ENCODE results near the gene C3. TPM values are rescaled to one million over a fixed set of nuclear protein-coding genes. Genes with fewer than 3 reads are reported as not detected.
"Not testable (repeated sequence)": the region's sequence is repeated elsewhere in the genome, so short reads cannot be mapped to it uniquely, and the experiment has no call there.

C3 gene
- total RNA-seq, 6 experiments from 2014 or later, result 0.82 to 1.5 (median 1.2) TPM

DNA sequence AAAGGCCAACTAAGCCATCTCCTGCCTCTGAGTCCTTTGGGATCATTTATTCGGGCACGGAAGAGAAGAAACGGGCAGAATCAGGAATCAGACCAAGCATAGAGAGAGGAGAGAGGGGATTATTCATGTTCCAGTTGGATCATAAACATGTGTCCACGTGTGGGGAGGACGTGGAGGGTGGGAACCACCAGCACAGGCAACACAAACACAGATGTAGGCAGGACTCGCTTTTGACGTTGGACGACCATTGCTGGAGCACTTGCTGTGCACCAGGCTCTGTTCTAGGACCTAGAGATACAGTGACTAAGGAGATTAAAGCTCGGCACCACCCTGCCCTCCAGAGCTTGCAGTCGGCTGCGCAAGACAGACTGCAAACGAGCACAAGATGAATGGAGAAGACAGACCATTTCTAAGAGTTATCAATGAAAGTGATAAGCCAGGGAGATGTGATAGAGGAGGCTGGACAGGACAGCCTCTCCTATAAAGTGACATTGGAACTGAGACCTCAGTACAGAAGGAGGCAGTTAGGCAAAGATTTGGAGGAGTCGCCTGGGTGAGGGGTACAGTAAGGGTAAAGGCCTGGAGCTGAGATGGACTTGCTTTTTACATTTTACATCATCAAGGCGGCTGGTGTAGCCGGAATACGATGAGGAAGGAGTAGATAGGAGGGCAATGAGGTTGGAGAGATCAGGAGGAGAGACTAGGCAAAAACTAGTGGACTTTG lies 46.1 kb upstream of the C3 start:
- H3K27ac Mint-ChIP-seq, result no peak overlapping the region
- no peaks in the 10 kb centered on the region for H3K9me3 Mint-ChIP-seq
- DNase-seq, result no peak
- no peak overlapping the region for H3K4me3 Mint-ChIP-seq
- peaks cover 2% of the 10 kb centered on the region for H3K27me3 Mint-ChIP-seq (ENCODE audit: insufficient read depth)
- H3K4me1 Mint-ChIP-seq (ENCODE audit: low read depth), result peaks cover 12% of the 10 kb centered on the region
- no peaks in the 10 kb centered on the region for H3K36me3 Mint-ChIP-seq (ENCODE audit: low read depth)
- TF ChIP-seq, protein P1, sequence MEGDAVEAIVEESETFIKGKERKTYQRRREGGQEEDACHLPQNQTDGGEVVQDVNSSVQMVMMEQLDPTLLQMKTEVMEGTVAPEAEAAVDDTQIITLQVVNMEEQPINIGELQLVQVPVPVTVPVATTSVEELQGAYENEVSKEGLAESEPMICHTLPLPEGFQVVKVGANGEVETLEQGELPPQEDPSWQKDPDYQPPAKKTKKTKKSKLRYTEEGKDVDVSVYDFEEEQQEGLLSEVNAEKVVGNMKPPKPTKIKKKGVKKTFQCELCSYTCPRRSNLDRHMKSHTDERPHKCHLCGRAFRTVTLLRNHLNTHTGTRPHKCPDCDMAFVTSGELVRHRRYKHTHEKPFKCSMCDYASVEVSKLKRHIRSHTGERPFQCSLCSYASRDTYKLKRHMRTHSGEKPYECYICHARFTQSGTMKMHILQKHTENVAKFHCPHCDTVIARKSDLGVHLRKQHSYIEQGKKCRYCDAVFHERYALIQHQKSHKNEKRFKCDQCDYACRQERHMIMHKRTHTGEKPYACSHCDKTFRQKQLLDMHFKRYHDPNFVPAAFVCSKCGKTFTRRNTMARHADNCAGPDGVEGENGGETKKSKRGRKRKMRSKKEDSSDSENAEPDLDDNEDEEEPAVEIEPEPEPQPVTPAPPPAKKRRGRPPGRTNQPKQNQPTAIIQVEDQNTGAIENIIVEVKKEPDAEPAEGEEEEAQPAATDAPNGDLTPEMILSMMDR (IDR thresholded peaks at IDR 0.05), result no peak

DNA sequence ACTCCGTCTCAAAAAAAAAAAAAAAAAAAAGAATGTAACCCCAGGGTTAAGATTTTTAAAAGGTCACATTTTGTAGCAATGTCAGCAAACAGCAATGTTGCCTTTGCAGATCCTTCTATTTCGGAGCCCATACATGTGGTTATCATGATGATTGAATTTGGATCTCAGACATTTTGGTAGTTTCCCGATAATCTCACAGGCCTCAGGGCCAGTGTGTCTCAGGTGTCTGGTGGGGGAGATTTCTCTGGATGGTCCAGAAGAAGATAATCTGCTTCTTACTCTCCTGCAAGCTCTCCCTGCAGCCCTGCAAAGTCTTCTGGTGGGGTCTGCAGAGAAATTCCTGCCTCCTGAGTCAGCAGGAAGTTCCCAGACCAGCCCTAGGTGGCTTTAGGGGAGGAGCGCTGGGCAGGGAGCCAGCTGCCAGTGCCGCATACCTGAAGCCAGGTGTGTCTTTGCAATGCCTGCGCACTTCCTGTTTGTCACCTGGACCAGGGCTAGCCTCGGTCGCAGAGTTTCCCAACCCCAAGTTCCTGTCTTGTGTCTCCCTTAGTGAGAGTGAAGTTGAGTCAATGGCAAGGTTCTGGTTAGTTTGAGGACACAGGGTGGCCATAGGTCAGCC lies 45.4 kb upstream of the C3 start:
- H3K4me1 Mint-ChIP-seq (ENCODE audit: low read depth), result peaks cover 12% of the 10 kb centered on the region
- H3K9me3 Mint-ChIP-seq, result no peaks in the 10 kb centered on the region
- H3K27me3 Mint-ChIP-seq (ENCODE audit: insufficient read depth), result peaks cover 2% of the 10 kb centered on the region; the same call in 1 of the 2 replicates
- DNase-seq, result no peak
- H3K36me3 Mint-ChIP-seq (ENCODE audit: low read depth), result no peaks in the 10 kb centered on the region
- H3K27ac Mint-ChIP-seq, result no peak overlapping the region
- H3K4me3 Mint-ChIP-seq, result no peak overlapping the region
- TF ChIP-seq, protein P1 (IDR thresholded peaks at IDR 0.05), result no peak

DNA sequence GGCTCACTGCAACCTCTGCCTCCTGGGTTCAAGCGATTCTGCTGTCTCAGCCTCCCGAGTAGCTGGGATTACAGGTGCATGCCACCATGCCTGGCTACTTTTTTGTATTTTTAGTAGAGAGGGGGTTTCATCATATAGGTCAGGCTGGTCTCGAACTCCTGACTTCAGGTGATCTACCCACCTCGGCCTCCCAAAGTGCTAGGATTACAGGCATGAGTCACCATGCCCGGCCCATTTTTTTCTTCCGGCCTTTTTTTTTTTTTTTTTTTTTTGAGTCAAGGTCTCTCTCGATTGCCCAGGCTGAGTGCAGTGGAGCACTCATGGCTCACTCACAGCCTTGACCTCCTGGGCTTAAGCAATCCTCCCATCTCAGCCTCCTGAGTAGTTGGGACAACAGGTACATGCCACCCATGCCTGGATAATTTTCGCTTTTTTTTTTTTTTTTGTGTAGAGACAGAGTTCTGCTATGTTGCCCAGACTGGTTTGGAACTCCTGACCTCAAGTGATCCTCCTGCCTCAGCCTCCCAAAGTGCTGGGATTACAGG lies 41.9 kb upstream of the C3 start:
- H3K4me3 Mint-ChIP-seq, result not testable (repeated sequence)

DNA sequence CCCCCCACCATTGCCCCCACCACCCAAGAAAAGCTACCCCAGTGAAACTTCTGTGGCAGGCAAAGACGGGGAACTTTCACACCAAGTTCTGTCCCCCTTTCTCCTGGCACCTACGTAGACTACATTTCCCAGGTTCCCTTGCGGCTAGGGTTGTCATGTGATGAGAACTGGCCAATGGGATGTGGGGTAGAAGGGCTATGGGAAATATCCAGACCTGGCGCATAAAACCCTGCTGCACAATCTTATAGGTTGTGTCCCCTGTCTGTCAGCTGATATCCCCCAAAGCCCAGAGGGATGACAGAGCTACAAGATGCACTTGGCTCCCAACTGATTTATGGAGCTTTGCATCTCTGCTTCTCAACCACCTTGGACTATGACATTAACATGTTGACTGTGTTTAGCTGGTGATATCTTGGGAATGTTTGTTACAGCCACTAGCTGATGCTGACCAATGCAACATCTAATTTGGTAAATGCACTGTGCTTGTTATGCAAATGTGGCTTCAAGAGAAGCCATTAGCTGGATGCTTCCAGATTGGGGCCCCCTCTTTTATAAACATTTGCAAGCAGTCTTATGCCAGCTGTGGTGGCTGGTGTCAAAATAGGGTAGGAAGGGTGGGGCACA lies 40.7 kb upstream of the C3 start:
- Mint-ChIP-seq H3K4me1 (ENCODE audit: low read depth) (peaks cover 4% of the 10 kb centered on the region), H3K27ac (no peak overlapping the region), H3K9me3 (no peaks in the 10 kb centered on the region), H3K36me3 (ENCODE audit: low read depth) (no peaks in the 10 kb centered on the region), H3K27me3 (ENCODE audit: insufficient read depth) (peaks cover 5% of the 10 kb centered on the region), H3K4me3 (no peak overlapping the region)
- TF ChIP-seq, protein P1 (IDR thresholded peaks at IDR 0.05), result no peak
- DNase-seq, result no peak

More for the DNA sequence above, 41.9 kb upstream of the C3 start:
- not testable (repeated sequence) for H3K36me3 Mint-ChIP-seq (ENCODE audit: low read depth); DNase-seq; H3K27me3 Mint-ChIP-seq (ENCODE audit: insufficient read depth); H3K27ac Mint-ChIP-seq; H3K9me3 Mint-ChIP-seq
- peaks cover 12% of the 10 kb centered on the region for H3K4me1 Mint-ChIP-seq (ENCODE audit: low read depth)

DNA sequence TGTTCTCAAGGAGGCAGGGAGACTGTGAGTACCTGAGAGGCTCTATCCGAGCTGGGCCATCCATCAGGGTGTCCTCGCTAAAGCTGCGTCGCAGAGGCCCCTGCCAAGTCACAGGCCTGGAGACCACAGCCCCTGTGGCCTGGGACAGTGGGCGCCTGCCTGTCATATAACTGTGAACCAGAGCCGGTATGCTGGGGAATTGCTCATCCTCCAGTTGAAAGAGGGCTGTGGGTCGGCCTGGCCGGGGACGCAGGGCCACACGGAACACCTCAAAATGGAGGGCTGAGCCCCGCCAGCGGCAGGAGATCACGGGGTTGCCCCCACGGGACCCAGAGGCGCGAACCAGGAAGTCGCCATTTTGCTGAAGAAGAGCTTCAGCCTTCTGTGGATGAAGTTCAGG lies 40.2 kb upstream of the C3 start:
- no peak overlapping the region for H3K27ac Mint-ChIP-seq
- no peaks in the 10 kb centered on the region for H3K36me3 Mint-ChIP-seq (ENCODE audit: low read depth)
- no peak overlapping the region for H3K4me3 Mint-ChIP-seq
- H3K27me3 Mint-ChIP-seq (ENCODE audit: insufficient read depth), result peaks cover 5% of the 10 kb centered on the region
- H3K4me1 Mint-ChIP-seq (ENCODE audit: low read depth), result no peaks in the 10 kb centered on the region
- TF ChIP-seq, protein P1 (IDR thresholded peaks at IDR 0.05), result no peak
- DNase-seq, result no peak
- no peaks in the 10 kb centered on the region for H3K9me3 Mint-ChIP-seq

Measured in HFFc6 (cell line).